HCT116 (cell line): ENCODE measurements around the gene TEX47. TPM values are rescaled to one million over a fixed set of nuclear protein-coding genes. Genes with fewer than 3 reads are reported as not detected.

Experiments
- ATAC-seq: fragments of 200-7000 bp; cut with Tn5 transposase; 2 replicates; pipeline ENCODE4 v1.9.1; 2020; ENCODE audit warnings: mild to moderate bottlenecking, moderate library complexity
- BruUV-seq: library from RNA; stranded (reverse); fragments of 400-500 nt; replicated peaks from 2 replicates; lab custom pipeline; 2021; lab: Mats Ljungman, UMichigan
- CTCF ChIA-PET: fragments of 300-600 bp; sonication (Branson Sonifier 250); formaldehyde crosslinking; loops from one replicate; lab custom pipeline; 2021; ENCODE audit warnings: antibody characterized with exemption; lab: Charles Lee
- POLR2A ChIA-PET: fragments of 300-600, 350-600 bp; sonication (Branson Sonifier 250); formaldehyde crosslinking; loops from one replicate; lab custom pipeline; 2021; ENCODE audit warnings: antibody characterized with exemption; lab: Charles Lee
- RAD21 ChIA-PET, 2 experiments: fragments of 300-600 bp; sonication (Branson Sonifier 250); formaldehyde crosslinking; loops; one replicate each; lab custom pipeline; 2023; ENCODE audit warnings: low total read pairs in 2 of 2; ENCODE audit not compliant: uncharacterized antibody in 2 of 2, unreplicated experiment in 2 of 2, low non-redundant PET in 1 of 2; lab: Charles Lee
- DNase-seq: peaks from one replicate; pipeline ENCODE4 v3.0.0-alpha.2; 2010; ENCODE audit warnings: low read depth, low spot score
- H2AFZ ChIP-seq: fragments of 200-600 bp; shearing (Covaris generic), sonication (generic); 2 replicates; pipeline ENCODE4 v1.6.1; 2017; ENCODE audit warnings: low read depth, mixed run types, mixed read lengths, antibody characterized with exemption, low read length; ENCODE audit not compliant: poor library complexity, severe bottlenecking
- H3K27ac ChIP-seq: 2 replicates; pipeline ENCODE4 v1.5.1; 2012; ENCODE audit warnings: low read depth, low read length
- H3K27me3 ChIP-seq: fragments of 200-600 bp; sonication (generic); 2 replicates; pipeline ENCODE4 v1.6.1; 2016; ENCODE audit warnings: mixed run types, low read length, mixed read lengths; ENCODE audit not compliant: insufficient read depth
- H3K36me3 ChIP-seq, 2 experiments: fragments of 200-500 bp in 1 of 2; fragments of 200-600 bp in 1 of 2; sonication (Bioruptor generic) in 1 of 2; sonication (generic) in 1 of 2; 2 replicates each; pipeline versions ENCODE4 v1.5.1 to v1.6.1; 2014 to 2016; ENCODE audit warnings: low read length in 2 of 2, inconsistent platforms in 1 of 2, mixed read lengths in 1 of 2, mixed run types in 1 of 2; ENCODE audit not compliant: insufficient read depth in 2 of 2, control insufficient read depth in 1 of 2
- H3K4me1 ChIP-seq, 2 experiments: fragments of 200-600 bp in 1 of 2; sonication (generic) in 1 of 2; 2 replicates each; pipeline versions ENCODE4 v1.5.1 to v1.6.1; 2012 to 2017; ENCODE audit warnings: low read length in 2 of 2, inconsistent platforms in 1 of 2, mild to moderate bottlenecking in 1 of 2, mixed read lengths in 1 of 2, mixed run types in 1 of 2, moderate library complexity in 1 of 2; ENCODE audit not compliant: insufficient read depth in 2 of 2, control insufficient read depth in 1 of 2
- H3K4me2 ChIP-seq: fragments of 200-600 bp; sonication (generic); 2 replicates; pipeline ENCODE4 v1.6.1; 2017; ENCODE audit warnings: mixed run types, low read length, mixed read lengths
- H3K4me3 ChIP-seq, 2 experiments: fragments of 200-600 bp in 1 of 2; sonication (generic) in 1 of 2; replicated peaks in 1 of 2; 2 replicates each; pipeline ENCODE4 v1.5.1; 2011 to 2016; ENCODE audit warnings: low read length in 2 of 2, control low read depth in 1 of 2, low read depth in 1 of 2, mild to moderate bottlenecking in 1 of 2, mixed read lengths in 1 of 2, mixed run types in 1 of 2
- H3K79me2 ChIP-seq: fragments of 200-600 bp; sonication (generic); 2 replicates; pipeline ENCODE4 v1.6.1; 2017; ENCODE audit warnings: mild to moderate bottlenecking, mixed run types, low read length, moderate library complexity, mixed read lengths; ENCODE audit not compliant: insufficient read depth
- H3K9ac ChIP-seq: fragments of 200-600 bp; sonication (generic); 2 replicates; pipeline ENCODE4 v1.6.1; 2016; ENCODE audit warnings: low read length, mixed read lengths
- H3K9me2 ChIP-seq: fragments of 200-600 bp; sonication (generic), shearing (Covaris generic); 2 replicates; pipeline ENCODE4 v1.6.1; 2017; ENCODE audit warnings: mixed run types, mild to moderate bottlenecking, moderate library complexity; ENCODE audit not compliant: insufficient read depth
- H3K9me3 ChIP-seq, 2 experiments: fragments of 200-500 bp in 1 of 2; fragments of 200-600 bp in 1 of 2; sonication (Bioruptor generic) in 1 of 2; sonication (generic) in 1 of 2; 2 replicates each; pipeline ENCODE4 v1.6.1; 2014 to 2017; ENCODE audit warnings: low read length in 2 of 2, mixed read lengths in 2 of 2, inconsistent platforms in 1 of 2, low read depth in 1 of 2, mild to moderate bottlenecking in 1 of 2, mixed run types in 1 of 2, moderate library complexity in 1 of 2; ENCODE audit not compliant: control insufficient read depth in 1 of 2, insufficient read depth in 1 of 2
- H4K20me1 ChIP-seq: fragments of 200-600 bp; sonication (generic), shearing (Covaris generic); 2 replicates; pipeline ENCODE4 v1.6.1; 2017; ENCODE audit warnings: mixed run types, mild to moderate bottlenecking, moderate library complexity; ENCODE audit not compliant: insufficient read depth
- CBX3 ChIP-seq: IDR thresholded peaks from 2 replicates; pipeline ENCODE4 v1.6.1; 2012; ENCODE audit warnings: low read depth
- CEBPB ChIP-seq: IDR thresholded peaks from 2 replicates; pipeline ENCODE4 v1.6.1; 2012; ENCODE audit warnings: low read depth
- EGR1 ChIP-seq: IDR thresholded peaks from 2 replicates; pipeline ENCODE4 v1.6.1; 2012; ENCODE audit warnings: low read depth
- ELF1 ChIP-seq: IDR thresholded peaks from 2 replicates; pipeline ENCODE4 v1.6.1; 2012; ENCODE audit warnings: low read depth, borderline replicate concordance
- EZH2 ChIP-seq: fragments of 200-600 bp; sonication (generic); IDR thresholded peaks from 2 replicates; pipeline ENCODE4 v1.6.1; 2017; ENCODE audit warnings: antibody characterized with exemption, mixed run types
- EZH2phosphoT487 ChIP-seq: fragments of 200-600 bp; IDR thresholded peaks from 2 replicates; pipeline ENCODE4 v1.6.1; 2018; ENCODE audit warnings: antibody characterized with exemption, borderline replicate concordance
- FOSL1 ChIP-seq: IDR thresholded peaks from 2 replicates; pipeline ENCODE4 v1.6.1; 2012; ENCODE audit warnings: low read depth
- JUND ChIP-seq: IDR thresholded peaks from 2 replicates; pipeline ENCODE4 v1.6.1; 2012
- POLR2A ChIP-seq: IDR thresholded peaks from 2 replicates; pipeline ENCODE4 v1.7.0; 2011; ENCODE audit warnings: borderline replicate concordance; ENCODE audit not compliant: insufficient read depth, insufficient read length; ENCODE audit errors: extremely low read depth
- POLR2AphosphoS5 ChIP-seq: IDR thresholded peaks from 2 replicates; pipeline ENCODE4 v1.6.1; 2011; ENCODE audit warnings: mild to moderate bottlenecking, low read depth, low read length, moderate library complexity
- RAD21 ChIP-seq: IDR thresholded peaks from 2 replicates; pipeline ENCODE4 v1.6.1; 2012; ENCODE audit warnings: low read depth, mild to moderate bottlenecking
- SIN3A ChIP-seq: IDR thresholded peaks from 2 replicates; pipeline ENCODE4 v1.6.1; 2012; ENCODE audit warnings: low read depth
- SP1 ChIP-seq: IDR thresholded peaks from 2 replicates; pipeline ENCODE4 v1.6.1; 2012; ENCODE audit warnings: low read depth
- TCF7L2 ChIP-seq: IDR thresholded peaks from 2 replicates; pipeline ENCODE4 v1.7.0; 2011; ENCODE audit warnings: borderline replicate concordance, inconsistent platforms; ENCODE audit not compliant: insufficient read depth, insufficient read length; ENCODE audit errors: extremely low read depth
- YY1 ChIP-seq: IDR thresholded peaks from 2 replicates; pipeline ENCODE4 v1.6.1; 2011; ENCODE audit warnings: low read length, low read depth, moderate library complexity, mild to moderate bottlenecking; ENCODE audit not compliant: insufficient replicate concordance; ENCODE audit errors: extremely low read depth
- ZFX ChIP-seq: fragments of 450-650 bp; IDR thresholded peaks from 2 replicates; pipeline ENCODE4 v1.6.1; 2017
- intact Hi-C: fragments of 100-400 bp; cut with micrococcal nuclease; formaldehyde crosslinking; loops from 2 replicates; pipeline ENCODE4 v1.10.0; 2022
- total RNA-seq: library from RNA; stranded (reverse); gene quantifications from one replicate; pipeline ENCODE4 v1.2.1, GENCODE V29; 2021; ENCODE audit not compliant: unreplicated experiment
- TF ChIP-seq, protein P1 (sequence below): IDR thresholded peaks from 2 replicates; pipeline ENCODE4 v1.6.1; 2012
- TF ChIP-seq, protein P2 (sequence below): IDR thresholded peaks from 2 replicates; pipeline ENCODE4 v1.6.1; 2012
- TF ChIP-seq, protein P3 (sequence below), 3 experiments: fragments of 200-600 bp in 1 of 3; sonication (generic) in 1 of 3; IDR thresholded peaks in 2 of 3; conservative IDR thresholded peaks in 1 of 3; 2 replicates each; pipeline ENCODE4 v1.5.1; 2012 to 2017; ENCODE audit warnings: low read depth in 2 of 3, low read length in 2 of 3, antibody characterized with exemption in 1 of 3, borderline replicate concordance in 1 of 3, control low read depth in 1 of 3, mild to moderate bottlenecking in 1 of 3, mixed read lengths in 1 of 3, mixed run types in 1 of 3, moderate library complexity in 1 of 3; ENCODE audit not compliant: insufficient read depth in 1 of 3
- TF ChIP-seq, protein P4 (sequence below): IDR thresholded peaks from 2 replicates; pipeline ENCODE4 v1.6.1; 2011; ENCODE audit warnings: mild to moderate bottlenecking, low read length, moderate library complexity; ENCODE audit not compliant: insufficient replicate concordance; ENCODE audit errors: extremely low read depth

The TEX47 gene
- total RNA-seq, 1 experiment from 2014 or later: not detected

DNA sequence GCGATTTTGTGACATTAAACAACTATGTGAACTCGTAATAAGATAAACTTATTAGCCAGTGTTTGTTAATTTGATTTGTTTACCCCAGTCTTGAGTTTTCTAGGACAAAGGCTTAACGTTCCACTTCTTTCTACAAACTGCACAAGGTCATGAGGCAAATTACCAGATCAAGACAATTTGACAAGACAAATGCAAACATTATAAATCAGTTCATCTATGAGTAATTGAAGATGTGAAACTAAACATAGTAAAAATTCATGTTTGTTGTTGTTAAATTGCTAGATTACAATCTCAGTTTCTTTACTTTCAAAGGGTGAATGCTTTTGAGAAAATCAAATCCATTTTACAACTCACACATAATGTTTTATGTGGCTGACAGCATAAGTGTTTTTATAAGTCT lies 49.4 kb downstream of the TEX47 start:
- no TSS peak for BruUV-seq
- H2AFZ ChIP-seq: no peak overlapping the region
- no peaks in the 10 kb centered on the region for H3K9me2 ChIP-seq
- no peak for TF ChIP-seq ELF1
- no peak for TF ChIP-seq JUND
- no peak for TF ChIP-seq EZH2phosphoT487
- no peak for TF ChIP-seq RAD21
- TF ChIP-seq FOSL1: no peak
- TF ChIP-seq POLR2AphosphoS5: no peak
- TF ChIP-seq, protein P1, sequence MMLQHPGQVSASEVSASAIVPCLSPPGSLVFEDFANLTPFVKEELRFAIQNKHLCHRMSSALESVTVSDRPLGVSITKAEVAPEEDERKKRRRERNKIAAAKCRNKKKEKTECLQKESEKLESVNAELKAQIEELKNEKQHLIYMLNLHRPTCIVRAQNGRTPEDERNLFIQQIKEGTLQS: no peak
- no peak for TF ChIP-seq CBX3
- no peak for TF ChIP-seq POLR2A
- no peak for TF ChIP-seq EZH2
- no peak for TF ChIP-seq SIN3A
- no peak for TF ChIP-seq EGR1
- no peak for TF ChIP-seq CEBPB
- TF ChIP-seq, protein P2, sequence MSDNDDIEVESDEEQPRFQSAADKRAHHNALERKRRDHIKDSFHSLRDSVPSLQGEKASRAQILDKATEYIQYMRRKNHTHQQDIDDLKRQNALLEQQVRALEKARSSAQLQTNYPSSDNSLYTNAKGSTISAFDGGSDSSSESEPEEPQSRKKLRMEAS: no peak
- no peak for TF ChIP-seq ZFX
- no peak for TF ChIP-seq YY1
- no peak for TF ChIP-seq SP1
- TF ChIP-seq, protein P3, sequence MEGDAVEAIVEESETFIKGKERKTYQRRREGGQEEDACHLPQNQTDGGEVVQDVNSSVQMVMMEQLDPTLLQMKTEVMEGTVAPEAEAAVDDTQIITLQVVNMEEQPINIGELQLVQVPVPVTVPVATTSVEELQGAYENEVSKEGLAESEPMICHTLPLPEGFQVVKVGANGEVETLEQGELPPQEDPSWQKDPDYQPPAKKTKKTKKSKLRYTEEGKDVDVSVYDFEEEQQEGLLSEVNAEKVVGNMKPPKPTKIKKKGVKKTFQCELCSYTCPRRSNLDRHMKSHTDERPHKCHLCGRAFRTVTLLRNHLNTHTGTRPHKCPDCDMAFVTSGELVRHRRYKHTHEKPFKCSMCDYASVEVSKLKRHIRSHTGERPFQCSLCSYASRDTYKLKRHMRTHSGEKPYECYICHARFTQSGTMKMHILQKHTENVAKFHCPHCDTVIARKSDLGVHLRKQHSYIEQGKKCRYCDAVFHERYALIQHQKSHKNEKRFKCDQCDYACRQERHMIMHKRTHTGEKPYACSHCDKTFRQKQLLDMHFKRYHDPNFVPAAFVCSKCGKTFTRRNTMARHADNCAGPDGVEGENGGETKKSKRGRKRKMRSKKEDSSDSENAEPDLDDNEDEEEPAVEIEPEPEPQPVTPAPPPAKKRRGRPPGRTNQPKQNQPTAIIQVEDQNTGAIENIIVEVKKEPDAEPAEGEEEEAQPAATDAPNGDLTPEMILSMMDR (IDR thresholded peaks at IDR 0.05 in 2 of 3, conservative IDR thresholded peaks at IDR 0.05 in 1 of 3; ENCODE audit: borderline replicate concordance in 1 of 3, insufficient read depth in 1 of 3, low read depth in 2 of 3, low read length in 2 of 3): no peak
- TF ChIP-seq, protein P4, sequence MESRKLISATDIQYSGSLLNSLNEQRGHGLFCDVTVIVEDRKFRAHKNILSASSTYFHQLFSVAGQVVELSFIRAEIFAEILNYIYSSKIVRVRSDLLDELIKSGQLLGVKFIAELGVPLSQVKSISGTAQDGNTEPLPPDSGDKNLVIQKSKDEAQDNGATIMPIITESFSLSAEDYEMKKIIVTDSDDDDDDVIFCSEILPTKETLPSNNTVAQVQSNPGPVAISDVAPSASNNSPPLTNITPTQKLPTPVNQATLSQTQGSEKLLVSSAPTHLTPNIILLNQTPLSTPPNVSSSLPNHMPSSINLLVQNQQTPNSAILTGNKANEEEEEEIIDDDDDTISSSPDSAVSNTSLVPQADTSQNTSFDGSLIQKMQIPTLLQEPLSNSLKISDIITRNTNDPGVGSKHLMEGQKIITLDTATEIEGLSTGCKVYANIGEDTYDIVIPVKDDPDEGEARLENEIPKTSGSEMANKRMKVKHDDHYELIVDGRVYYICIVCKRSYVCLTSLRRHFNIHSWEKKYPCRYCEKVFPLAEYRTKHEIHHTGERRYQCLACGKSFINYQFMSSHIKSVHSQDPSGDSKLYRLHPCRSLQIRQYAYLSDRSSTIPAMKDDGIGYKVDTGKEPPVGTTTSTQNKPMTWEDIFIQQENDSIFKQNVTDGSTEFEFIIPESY: no peak
- TF ChIP-seq TCF7L2: no peak
- no peaks in the 10 kb centered on the region for H3K36me3 ChIP-seq
- no peak overlapping the region for H3K9ac ChIP-seq
- H3K4me2 ChIP-seq: no peak overlapping the region
- ChIA-PET CTCF (no interaction called here), POLR2A (no interaction called here), RAD21 (no interaction called here)
- H3K27ac ChIP-seq: no peak overlapping the region
- intact Hi-C loops: no loop called here
- H3K27me3 ChIP-seq: no peaks in the 10 kb centered on the region
- no peaks in the 10 kb centered on the region for H4K20me1 ChIP-seq
- H3K79me2 ChIP-seq: no peaks in the 10 kb centered on the region
- H3K4me3 ChIP-seq: no peak overlapping the region
- DNase-seq (no peak), ATAC-seq (no peak)
- H3K9me3 ChIP-seq: no peaks in the 10 kb centered on the region
- no peaks in the 10 kb centered on the region for H3K4me1 ChIP-seq
